Dedifferentiated amniotic fluid mesenchymal stem cell (primary cell): ENCODE results near the gene PLEKHM1.
"Not testable (repeated sequence)": the region's sequence is repeated elsewhere in the genome, so short reads cannot be mapped to it uniquely, and the experiment has no call there.

Experiments
- DNase-seq: peaks from one replicate; pipeline ENCODE4 v3.0.0-alpha.2; 2016; ENCODE audit errors: extremely low spot score

Gene PLEKHM1

GRCh38 chr17:45441526-45442310 is 48.8 kb downstream of the PLEKHM1 start:
- no peak for DNase-seq

DNA sequence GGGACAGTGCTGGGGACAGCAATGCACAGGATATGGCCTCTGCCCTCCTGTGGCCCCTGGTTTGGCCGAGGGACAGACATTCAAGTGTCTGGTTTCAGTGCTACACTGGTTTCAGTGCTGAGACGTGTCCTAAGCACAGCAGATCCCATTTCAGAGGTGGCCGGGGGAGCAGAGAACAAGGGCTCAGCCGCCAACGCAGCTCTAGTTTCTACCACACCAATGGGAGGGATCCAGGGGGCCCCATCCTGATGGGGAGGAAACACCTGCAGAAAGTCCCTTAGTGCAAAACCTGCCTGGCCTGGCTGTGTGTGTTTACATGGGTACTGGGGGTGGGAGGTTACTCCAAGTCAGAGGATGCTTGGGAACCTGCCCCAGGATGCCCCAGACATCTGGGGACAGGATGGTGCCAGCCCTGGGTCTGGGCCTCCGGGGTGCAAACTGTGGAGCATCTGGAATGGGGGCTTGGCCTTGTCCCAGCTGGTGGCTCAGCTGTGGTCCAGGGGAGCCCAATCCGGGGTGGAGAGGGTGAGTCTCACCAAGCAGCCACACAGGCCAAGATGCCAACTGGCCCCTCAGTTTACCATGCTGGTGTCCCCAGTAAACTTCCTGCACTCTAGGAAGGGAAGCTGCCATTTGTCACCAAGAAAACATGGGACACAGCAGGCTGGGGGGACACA is 49.5 kb downstream of the PLEKHM1 start:
- not testable (repeated sequence) for DNase-seq

- no peak for DNase-seq
Observed at GRCh38 chr17:45440161-45440778, 50.3 kb downstream of the PLEKHM1 start.

DNA sequence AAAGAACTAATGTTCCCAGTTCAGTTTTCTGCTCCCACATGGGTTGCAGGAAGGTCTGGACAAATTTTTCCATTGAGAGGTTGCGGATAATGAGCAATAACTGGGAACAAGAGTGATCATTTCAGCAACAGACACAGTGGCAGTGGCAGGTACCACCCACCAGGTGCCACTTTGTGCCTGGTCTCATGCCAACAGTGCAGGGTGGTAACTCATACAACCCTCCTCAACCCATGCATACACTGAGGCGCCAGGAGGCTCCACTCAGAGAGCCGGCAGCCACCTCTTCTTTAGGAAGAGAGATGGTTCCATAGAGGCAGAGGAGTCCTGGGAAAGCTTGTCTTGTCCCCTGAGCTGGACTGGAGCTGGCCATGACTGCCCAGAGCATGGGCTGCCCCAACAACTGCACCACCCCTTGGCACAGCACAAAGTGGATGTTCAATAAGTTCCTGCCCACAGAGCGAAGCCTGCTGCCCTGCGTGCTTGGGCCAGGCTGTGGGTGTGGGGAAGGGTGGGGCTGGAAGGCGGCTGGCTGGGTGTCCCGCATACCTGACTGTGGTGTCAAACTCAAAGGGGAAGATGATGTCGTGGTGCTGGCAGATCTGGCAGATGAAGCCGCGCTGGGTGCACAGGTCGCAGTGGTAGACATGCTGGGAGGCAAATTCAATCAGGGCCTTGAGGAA is 51.5 kb downstream of the PLEKHM1 start:
- no peak for DNase-seq

DNA sequence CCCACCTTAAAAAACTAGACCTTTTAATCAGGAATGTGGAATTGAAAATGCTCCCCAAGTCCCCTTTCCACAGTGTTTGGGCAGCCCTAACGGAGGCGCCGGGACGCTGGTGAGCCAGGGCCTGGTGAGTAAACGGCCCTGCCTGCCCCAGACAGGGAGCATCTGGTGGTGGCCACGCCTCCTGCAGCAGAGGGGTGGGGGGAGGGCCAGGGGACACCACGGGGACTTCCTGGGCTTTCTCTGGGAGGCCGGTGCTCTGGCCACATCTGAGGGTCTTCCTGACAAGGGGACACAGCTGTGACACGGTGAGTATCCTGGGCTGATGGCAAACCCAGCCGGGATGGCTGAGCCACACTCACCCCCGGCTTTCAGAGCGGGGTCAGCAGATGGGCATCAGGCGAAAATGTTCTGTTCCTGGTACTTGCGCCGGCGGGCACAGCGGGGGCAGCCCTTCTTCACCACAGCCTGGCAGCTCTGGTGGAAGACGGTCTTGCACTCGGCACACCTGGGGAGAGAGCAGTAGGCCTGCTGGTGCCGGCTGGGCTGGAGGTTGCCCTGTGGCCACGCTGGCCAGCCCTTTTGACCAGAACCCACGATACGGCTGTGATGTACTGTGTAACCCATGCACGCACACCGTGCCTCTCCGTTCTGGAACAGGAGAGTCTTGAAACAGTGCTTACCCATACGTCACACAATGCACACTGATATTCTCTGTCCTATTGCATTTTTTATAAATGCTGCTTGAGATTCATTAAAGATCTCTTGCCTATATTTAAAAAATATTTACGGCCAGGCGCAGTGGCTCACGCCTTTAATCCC is 52.8 kb downstream of the PLEKHM1 start:
- DNase-seq = no peak

DNA sequence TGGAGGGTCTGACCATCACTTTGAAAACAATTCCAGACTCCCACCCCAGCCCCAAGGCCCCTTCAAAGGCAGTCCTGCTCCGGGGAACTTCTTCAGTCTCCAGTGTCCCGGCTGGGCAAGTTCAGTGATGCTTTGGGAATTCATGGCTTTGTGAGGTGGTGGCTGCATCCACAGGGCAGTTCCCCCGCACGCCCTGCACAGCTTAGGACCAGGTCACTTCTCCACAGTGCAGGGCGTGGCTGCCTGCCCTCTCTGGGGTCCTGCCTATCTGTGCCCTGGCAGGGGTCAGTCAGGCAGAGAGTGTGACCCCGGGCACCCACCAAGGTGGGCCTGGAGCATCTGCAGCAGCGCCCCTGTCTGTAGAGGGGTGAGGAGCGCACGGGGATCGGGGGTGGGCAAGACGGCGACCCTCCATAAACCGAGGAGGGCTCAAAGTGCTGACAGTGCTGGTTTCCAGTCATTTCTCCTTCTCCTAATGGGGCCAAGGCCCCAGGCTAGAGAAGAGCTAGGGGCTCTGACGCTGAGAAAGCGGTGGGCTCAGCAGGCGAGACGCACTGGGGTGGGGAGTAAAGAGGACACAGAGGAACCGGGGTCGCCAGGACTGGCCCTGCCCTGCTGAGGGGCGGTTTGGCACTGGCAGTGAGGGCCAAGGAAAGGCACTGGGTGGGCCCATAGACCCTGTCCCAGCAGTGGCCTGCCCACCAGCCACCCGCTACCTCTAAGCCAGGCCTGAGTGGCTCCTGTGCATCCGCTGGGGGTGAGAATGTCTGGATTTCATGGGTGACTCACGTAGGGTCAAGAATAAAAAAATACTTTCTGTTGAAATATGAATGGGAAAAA is 53.7 kb downstream of the PLEKHM1 start:
- DNase-seq = no peak

GRCh38 chr17:45436161-45436560 is 54.4 kb downstream of the PLEKHM1 start:
- no peak for DNase-seq

- DNase-seq = no peak
Observed at GRCh38 chr17:45435481-45435880, 55.0 kb downstream of the PLEKHM1 start.

GRCh38 chr17:45433159-45433535 is 57.4 kb downstream of the PLEKHM1 start:
- no peak for DNase-seq

DNA sequence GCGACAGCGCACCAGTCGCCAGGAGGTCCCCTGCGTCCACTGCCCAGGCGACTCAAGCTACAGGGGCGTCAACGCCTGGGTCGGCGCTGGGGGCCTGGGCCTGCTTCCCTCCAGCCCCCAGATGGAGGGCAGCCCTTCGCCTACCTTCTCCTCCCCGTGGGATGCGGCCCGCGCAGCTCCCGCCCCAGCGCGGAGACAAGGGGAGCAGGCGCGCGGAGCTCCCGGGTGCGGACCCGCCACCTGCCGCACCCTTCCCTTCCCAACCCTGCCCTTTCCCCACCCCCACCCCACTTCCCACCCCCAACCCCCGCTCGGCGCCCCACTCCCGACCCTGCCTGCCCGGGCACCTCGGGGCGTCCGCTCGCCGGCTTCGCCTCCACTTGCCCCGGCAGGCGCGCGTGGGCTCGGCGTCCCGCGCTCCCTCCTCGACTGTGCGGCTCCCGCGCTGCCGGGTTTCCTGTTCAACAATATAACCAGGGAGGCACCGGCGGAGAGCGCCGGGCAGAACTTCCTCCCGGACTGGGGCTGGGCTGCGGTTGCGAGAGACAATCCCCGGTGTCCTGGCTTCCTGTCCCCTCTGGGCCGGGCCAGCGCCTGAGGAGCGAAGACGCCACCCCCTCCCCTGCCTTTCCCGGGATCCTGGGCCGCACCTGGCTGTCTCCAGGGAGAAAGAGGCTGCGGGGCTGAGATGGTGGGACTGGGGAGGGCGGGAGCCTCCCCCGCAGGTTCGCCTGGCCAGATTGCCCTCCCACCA is 57.9 kb downstream of the PLEKHM1 start, which contains the start of gene ARHGAP27:
TSS of gene ARHGAP27 (minus strand) at position 466 of the 754 bp plus-strand sequence. CDS start 2,591 bp downstream, outside the sequence.
- DNase-seq = no peak

DNA sequence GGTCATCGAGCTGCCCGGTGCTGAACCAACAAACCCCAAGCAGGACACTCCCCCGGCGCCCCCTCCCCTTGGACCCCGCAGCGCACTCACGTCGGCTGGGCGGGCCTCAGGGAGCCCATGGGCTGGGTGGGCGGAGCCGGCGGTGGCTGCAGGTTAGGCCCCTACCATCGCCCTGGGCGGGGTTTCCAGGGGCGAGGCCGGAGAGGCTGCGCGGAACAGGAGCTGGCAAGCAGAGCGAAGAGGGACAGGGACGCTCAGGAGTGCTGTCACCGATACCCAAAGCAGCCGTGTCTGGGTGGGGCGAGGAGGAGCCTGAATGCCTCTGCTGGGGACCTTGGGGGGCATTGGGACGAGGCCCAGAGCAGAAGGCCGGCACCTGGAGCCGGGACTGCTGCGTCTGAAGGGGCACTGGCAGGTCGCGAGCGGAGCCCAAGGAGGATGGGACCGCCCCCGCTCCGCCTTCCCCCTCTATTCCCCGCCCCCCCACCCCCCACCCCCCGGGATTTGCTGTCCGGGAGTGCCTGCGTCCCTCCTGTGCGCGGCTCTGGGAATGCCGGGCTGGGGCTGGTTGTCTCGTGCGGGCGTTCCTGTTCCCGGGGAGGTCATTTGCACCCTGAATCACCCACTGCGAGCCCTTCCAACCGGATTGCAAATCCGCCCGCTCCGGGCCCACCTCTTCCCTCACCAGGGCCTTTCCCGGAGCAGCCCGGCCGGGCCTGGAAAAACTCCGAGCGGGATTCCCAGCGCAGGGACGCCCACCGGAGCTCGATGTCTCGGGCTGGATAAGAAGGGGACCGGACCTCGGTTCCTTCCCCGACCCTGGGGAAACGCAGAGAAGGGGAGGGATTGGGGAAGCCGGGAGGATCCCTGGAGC is 58.8 kb downstream of the PLEKHM1 start:
- no peak for DNase-seq

DNA sequence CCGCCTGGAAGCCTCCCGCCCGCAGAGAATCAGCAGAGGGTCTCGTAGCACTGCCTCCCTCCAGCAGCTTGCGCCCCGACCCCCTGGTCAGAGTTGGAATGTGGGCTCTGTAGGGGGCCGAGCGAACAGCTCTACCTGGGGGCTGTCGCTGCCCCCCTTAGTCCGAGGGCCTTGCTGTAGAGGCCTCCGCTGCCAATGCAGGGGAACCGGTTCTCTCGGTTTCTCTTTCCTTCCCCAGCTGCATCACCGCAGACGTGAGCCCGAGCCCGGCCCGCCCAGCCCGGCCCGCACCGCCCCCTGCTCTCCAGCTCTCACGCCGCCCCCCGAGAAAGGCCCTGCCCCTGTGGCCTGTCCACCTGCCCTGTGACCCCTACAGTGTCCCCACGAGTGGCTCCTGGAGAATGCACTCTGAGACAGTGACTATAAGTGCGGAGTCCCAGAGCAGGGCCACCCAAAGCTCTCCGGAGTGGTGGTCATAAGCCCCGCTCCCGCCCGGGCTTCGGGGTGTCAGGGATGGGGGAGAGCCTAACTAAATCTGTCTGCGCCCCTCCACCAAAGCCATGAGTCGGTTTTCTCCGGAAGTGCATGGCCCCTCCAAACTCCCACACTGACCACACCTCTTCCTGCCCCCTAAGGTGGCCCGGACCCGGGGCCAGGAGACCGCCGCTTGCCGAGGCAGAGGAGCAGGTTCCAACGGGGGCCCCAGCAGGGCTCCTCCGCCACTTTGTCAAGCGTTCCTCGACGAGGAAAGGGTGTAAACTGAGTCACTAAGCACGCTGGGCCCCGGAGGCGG is 59.6 kb downstream of the PLEKHM1 start:
- no peak for DNase-seq

DNA sequence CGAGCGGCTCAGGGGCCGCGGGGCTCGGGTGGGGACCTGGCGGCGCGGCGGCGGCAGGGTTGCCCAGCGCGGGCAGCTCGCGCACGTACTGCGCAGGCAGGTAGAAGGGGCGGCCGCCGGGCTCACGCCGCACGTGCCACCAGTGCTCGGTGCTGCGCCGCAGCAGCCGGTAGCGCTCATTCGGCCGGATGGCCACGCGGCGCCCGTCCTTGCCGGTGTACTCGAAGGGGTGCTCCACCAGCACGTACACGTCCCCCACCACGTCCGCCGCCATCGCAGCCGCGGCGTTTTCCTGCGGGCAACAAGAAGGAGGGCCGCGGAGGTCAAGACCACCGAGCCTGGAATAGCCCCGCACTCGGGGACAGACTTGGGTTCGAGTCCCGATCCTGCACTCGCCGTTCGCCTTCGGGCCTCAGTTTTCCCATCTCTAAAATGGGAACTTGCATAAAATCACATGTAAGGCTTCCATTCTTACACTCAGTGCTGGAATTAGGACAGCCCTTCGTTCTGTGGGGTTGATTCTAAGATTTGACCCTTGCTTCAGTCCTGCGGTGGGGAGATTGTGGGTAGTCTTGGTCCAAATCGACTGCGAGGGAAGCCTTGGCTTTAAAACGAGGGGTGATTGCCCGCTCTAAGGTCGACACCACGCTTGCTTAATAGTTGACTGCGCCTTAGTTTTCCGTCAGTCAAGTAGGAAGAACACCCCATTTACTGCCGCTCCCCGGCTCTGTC is 60.3 kb downstream of the PLEKHM1 start:
- DNase-seq = no peak

- DNase-seq = no peak
Observed at GRCh38 chr17:45429339-45430005, 61.0 kb downstream of the PLEKHM1 start.

GRCh38 chr17:45428931-45429338 is 61.6 kb downstream of the PLEKHM1 start:
- DNase-seq = no peak

- peak; percentile 40 for DNase-seq
Observed at GRCh38 chr17:45428050-45428617, 62.4 kb downstream of the PLEKHM1 start.
